Keratinocyte (primary cell): ENCODE data around the gene MEP1B. TPM values are rescaled to one million over a fixed set of nuclear protein-coding genes. Genes with fewer than 3 reads are reported as not detected.

Experiments
- DNase-seq: peaks from one replicate; pipeline ENCODE4 v3.0.0-alpha.2; 2011; ENCODE audit warnings: low read depth, missing footprints, low spot score
- FAIRE-seq: peaks from 2 replicates; lab custom pipeline; 2011; peaks lifted over from hg19 to GRCh38; lab: Jason Lieb, UNC
- H2AFZ ChIP-seq: 2 replicates; pipeline ENCODE4 v1.6.0; 2012; ENCODE audit warnings: low read length, control low read depth, inconsistent platforms; ENCODE audit not compliant: control insufficient read depth
- H3K27ac ChIP-seq: 2 replicates; pipeline ENCODE4 v1.5.1; 2011; ENCODE audit warnings: low read length; ENCODE audit not compliant: control insufficient read depth, insufficient read depth
- H3K27me3 ChIP-seq: 3 replicates; pipeline ENCODE4 v1.6.0; 2011; ENCODE audit warnings: low read length; ENCODE audit not compliant: control insufficient read depth, insufficient read depth; ENCODE audit errors: extremely low read depth
- H3K36me3 ChIP-seq, 2 experiments: 2 replicates in 1 of 2; 3 replicates in 1 of 2; pipeline ENCODE4 v1.5.1; 2011; ENCODE audit warnings: low read length in 2 of 2, mild to moderate bottlenecking in 1 of 2; ENCODE audit not compliant: control insufficient read depth in 2 of 2, insufficient read depth in 2 of 2; ENCODE audit errors: extremely low read depth in 1 of 2
- H3K4me1 ChIP-seq: 3 replicates; pipeline ENCODE4 v1.5.1; 2011; ENCODE audit warnings: low read length; ENCODE audit not compliant: control insufficient read depth, insufficient read depth; ENCODE audit errors: extremely low read depth
- H3K4me2 ChIP-seq: 3 replicates; pipeline ENCODE4 v1.6.0; 2011; ENCODE audit warnings: low read depth, low read length; ENCODE audit not compliant: control insufficient read depth, insufficient read depth; ENCODE audit errors: extremely low read depth
- H3K4me3 ChIP-seq, 3 experiments: fragments of 200-600 bp in 1 of 3; sonication (generic) in 1 of 3; 2 replicates in 2 of 3; 3 replicates in 1 of 3; pipeline ENCODE4 v1.5.1; 2011 to 2016; ENCODE audit warnings: low read length in 3 of 3, mild to moderate bottlenecking in 3 of 3, control low read depth in 2 of 3, inconsistent platforms in 1 of 3, low read depth in 1 of 3, mixed read lengths in 1 of 3, mixed run types in 1 of 3, moderate library complexity in 1 of 3; ENCODE audit not compliant: control insufficient read depth in 2 of 3, insufficient read depth in 2 of 3; ENCODE audit errors: extremely low read depth in 1 of 3
- H3K79me2 ChIP-seq: 2 replicates; pipeline ENCODE4 v1.6.0; 2012; ENCODE audit warnings: low read length; ENCODE audit not compliant: control insufficient read depth, insufficient read depth
- H3K9ac ChIP-seq: 3 replicates; pipeline ENCODE4 v1.6.0; 2011; ENCODE audit warnings: low read length; ENCODE audit not compliant: control insufficient read depth, insufficient read depth; ENCODE audit errors: extremely low read depth
- H3K9me1 ChIP-seq: 3 replicates; pipeline ENCODE4 v1.6.0; 2011; ENCODE audit warnings: low read length; ENCODE audit not compliant: control insufficient read depth, insufficient read depth; ENCODE audit errors: extremely low read depth
- H3K9me3 ChIP-seq: 2 replicates; pipeline ENCODE4 v1.5.1; 2012; ENCODE audit warnings: low read depth, low read length; ENCODE audit not compliant: control insufficient read depth
- H4K20me1 ChIP-seq: 3 replicates; pipeline ENCODE4 v1.6.0; 2011; ENCODE audit warnings: low read length; ENCODE audit not compliant: control insufficient read depth, insufficient read depth; ENCODE audit errors: extremely low read depth
- EZH2 ChIP-seq: IDR thresholded peaks from one replicate; pipeline ENCODE4 v1.6.1; 2012; ENCODE audit warnings: inconsistent platforms, mild to moderate bottlenecking, low read length, moderate library complexity
- dilution Hi-C: fragments of 300-500 bp; cut with MboI; formaldehyde crosslinking; loops from one replicate; pipeline ENCODE4 v1.7.0; 2020; ENCODE audit warnings: low sequenced_read_pairs; ENCODE audit not compliant: extremely low pct_ligation_motif_present
- polyA minus RNA-seq, 3 experiments: library from RNA; depleted of rRNA, polyadenylated mRNA; stranded (reverse); fragments of >200 nt; gene quantifications; 1 replicate in 1 of 3; 2 replicates in 1 of 3; 3 replicates in 1 of 3; pipeline ENCODE4 v1.2.3, GENCODE V29; 2011
- polyA plus RNA-seq, 5 experiments: library from polyadenylated mRNA; depleted of rRNA in 3 of 5; stranded (reverse) in 3 of 5; stranded (forward) in 1 of 5; unstranded in 1 of 5; fragments of >200 nt; gene quantifications; 1 replicate in 1 of 5; 2 replicates in 3 of 5; 3 replicates in 1 of 5; pipeline versions ENCODE4 v1.2.1 to v1.2.3, GENCODE V29; 2011 to 2012; ENCODE audit warnings: missing spikeins in 2 of 5, low read depth in 1 of 5, low replicate concordance in 1 of 5
- TF ChIP-seq, protein P1 (sequence below), 3 experiments: IDR thresholded peaks in 1 of 3; conservative IDR thresholded peaks in 1 of 3; optimal IDR thresholded peaks in 1 of 3; 2 replicates in 2 of 3; 3 replicates in 1 of 3; pipeline versions ENCODE3 to v1.5.1; 2011; ENCODE audit warnings: low read length in 3 of 3, mild to moderate bottlenecking in 3 of 3, moderate library complexity in 2 of 3, control low read depth in 1 of 3, inconsistent platforms in 1 of 3; ENCODE audit not compliant: insufficient read depth in 2 of 3; ENCODE audit errors: extremely low read depth in 1 of 3

The MEP1B gene
- polyA plus RNA-seq (0.03 TPM in 1 of 3 replicates, not detected in the others), polyA minus RNA-seq (1.3 TPM in 1 of 3 replicates, not detected in the others)
- polyA plus RNA-seq (2011; ENCODE audit: low read depth): not detected
- 0.03 TPM in 1 of 2 replicates, not detected in the other for polyA plus RNA-seq (2011; cell fraction: cytosol; rRNA removed)
- polyA plus RNA-seq (2011; cell fraction: nucleus; rRNA removed): 0.04 TPM in 1 of 2 replicates, not detected in the other
- polyA plus RNA-seq (2012; ENCODE audit: low replicate concordance): not detected in 2 replicates
- not detected for polyA minus RNA-seq (2011; cell fraction: cytosol; rRNA and poly(A)+ RNA removed)
- polyA minus RNA-seq (2011; cell fraction: nucleus; rRNA and poly(A)+ RNA removed): not detected in 2 replicates

DNA sequence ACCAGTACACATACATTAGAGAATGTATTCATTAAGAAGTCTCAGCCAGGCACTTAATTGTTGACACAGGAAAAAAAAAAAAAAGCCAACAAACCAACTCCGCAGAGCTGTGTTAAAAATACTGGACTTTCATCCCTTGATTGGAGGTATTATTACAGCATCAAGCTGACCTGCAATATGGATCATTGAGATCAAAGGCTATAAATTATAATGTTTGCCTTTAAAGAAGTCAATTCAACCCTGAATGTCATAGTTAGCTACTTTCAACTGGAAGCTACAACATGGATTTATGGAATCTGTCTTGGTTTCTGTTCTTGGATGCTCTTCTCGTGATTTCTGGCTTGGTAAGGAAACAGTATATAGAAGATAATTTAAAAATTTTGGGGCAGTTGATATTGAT, at the start of gene MEP1B:
Gene MEP1B (plus strand): TSS at position 250 of the 400 bp plus-strand sequence. CDS start 32 bp downstream, at position 282.
- H4K20me1 ChIP-seq: no peaks in the 10 kb centered on the region
- H3K9me3 ChIP-seq: no peaks in the 10 kb centered on the region
- no peaks in the 10 kb centered on the region for H3K27me3 ChIP-seq
- no peak within 1 kb of the TSS for H3K4me3 ChIP-seq
- H3K79me2 ChIP-seq: no peaks in the 10 kb centered on the region
- no peak within 1 kb of the TSS for H3K27ac ChIP-seq
- H3K4me2 ChIP-seq: no peak within 1 kb of the TSS
- no peaks in the 10 kb centered on the region for H3K36me3 ChIP-seq
- FAIRE-seq (no peak), DNase-seq (no peak)
- H3K4me1 ChIP-seq: no peaks in the 10 kb centered on the region
- no peak within 1 kb of the TSS for H3K9ac ChIP-seq
- H2AFZ ChIP-seq: no peak within 1 kb of the TSS
- H3K9me1 ChIP-seq: no peaks in the 10 kb centered on the region
- TF ChIP-seq, protein P1, sequence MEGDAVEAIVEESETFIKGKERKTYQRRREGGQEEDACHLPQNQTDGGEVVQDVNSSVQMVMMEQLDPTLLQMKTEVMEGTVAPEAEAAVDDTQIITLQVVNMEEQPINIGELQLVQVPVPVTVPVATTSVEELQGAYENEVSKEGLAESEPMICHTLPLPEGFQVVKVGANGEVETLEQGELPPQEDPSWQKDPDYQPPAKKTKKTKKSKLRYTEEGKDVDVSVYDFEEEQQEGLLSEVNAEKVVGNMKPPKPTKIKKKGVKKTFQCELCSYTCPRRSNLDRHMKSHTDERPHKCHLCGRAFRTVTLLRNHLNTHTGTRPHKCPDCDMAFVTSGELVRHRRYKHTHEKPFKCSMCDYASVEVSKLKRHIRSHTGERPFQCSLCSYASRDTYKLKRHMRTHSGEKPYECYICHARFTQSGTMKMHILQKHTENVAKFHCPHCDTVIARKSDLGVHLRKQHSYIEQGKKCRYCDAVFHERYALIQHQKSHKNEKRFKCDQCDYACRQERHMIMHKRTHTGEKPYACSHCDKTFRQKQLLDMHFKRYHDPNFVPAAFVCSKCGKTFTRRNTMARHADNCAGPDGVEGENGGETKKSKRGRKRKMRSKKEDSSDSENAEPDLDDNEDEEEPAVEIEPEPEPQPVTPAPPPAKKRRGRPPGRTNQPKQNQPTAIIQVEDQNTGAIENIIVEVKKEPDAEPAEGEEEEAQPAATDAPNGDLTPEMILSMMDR (optimal IDR thresholded peaks at IDR 0.05 in 1 of 3, IDR thresholded peaks at IDR 0.05 in 1 of 3, conservative IDR thresholded peaks at IDR 0.05 in 1 of 3; ENCODE audit: extremely low read depth in 1 of 3, insufficient read depth in 2 of 3, low read length in 3 of 3): no peak
- TF ChIP-seq EZH2: no peak
- dilution Hi-C loops: no loop called here

DNA sequence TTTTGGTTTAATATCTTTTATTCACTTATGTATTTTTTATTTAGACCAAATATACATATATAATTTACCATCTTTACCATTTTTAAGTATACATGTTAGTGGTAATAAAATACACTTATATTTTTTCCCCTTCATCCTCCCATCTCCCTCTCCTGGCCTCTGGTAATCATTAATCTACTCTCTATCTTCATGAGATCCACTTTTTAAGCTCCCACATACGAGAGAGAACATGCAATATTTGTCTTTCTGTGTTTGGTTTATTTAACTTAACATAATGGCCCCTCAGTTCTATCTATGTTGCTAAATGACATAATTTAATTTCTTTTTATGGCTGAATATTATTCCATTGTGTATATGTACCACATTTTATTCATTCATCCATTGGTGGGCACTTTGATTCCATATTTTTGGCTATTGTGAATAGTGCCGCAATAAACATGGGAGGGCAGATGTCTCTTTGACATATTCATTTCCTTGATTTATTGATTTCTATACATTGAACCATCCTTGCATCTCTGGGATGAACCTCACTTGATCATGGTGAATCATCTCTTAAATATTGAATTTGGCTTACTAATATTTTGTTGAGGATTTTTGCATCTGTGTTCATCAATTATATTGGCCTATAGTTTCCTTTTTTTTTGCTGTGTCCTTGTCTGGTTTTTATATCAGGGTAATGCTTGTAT, 41.5 kb upstream of the MEP1B start:
- no peak for FAIRE-seq
- H4K20me1 ChIP-seq: no peaks in the 10 kb centered on the region
- no peaks in the 10 kb centered on the region for H3K79me2 ChIP-seq
- no peak overlapping the region for H3K9ac ChIP-seq
- H3K9me1 ChIP-seq: no peaks in the 10 kb centered on the region
- no peak for DNase-seq
- dilution Hi-C loops: no loop called here
- TF ChIP-seq, protein P1 (optimal IDR thresholded peaks at IDR 0.05 in 1 of 3, IDR thresholded peaks at IDR 0.05 in 1 of 3, conservative IDR thresholded peaks at IDR 0.05 in 1 of 3; ENCODE audit: extremely low read depth in 1 of 3, insufficient read depth in 2 of 3, low read length in 3 of 3): no peak
- no peak for TF ChIP-seq EZH2
- H3K27me3 ChIP-seq: no peaks in the 10 kb centered on the region
- no peak overlapping the region for H3K4me2 ChIP-seq
- H3K27ac ChIP-seq: no peak overlapping the region
- no peaks in the 10 kb centered on the region for H3K36me3 ChIP-seq
- no peak overlapping the region for H2AFZ ChIP-seq
- H3K4me1 ChIP-seq: no peaks in the 10 kb centered on the region
- no peaks in the 10 kb centered on the region for H3K9me3 ChIP-seq
- no peak overlapping the region for H3K4me3 ChIP-seq
